HG03060 (cell line): ENCODE measurements around the gene GALK1.

ENCODE experiments used
- ATAC-seq: cut with Tn5 transposase; IDR thresholded peaks from one replicate; pipeline ENCODE4 v1.9.1; 2021; ENCODE audit warnings: low read depth, moderate number of reproducible peaks; ENCODE audit not compliant: unreplicated experiment

The GALK1 gene

DNA sequence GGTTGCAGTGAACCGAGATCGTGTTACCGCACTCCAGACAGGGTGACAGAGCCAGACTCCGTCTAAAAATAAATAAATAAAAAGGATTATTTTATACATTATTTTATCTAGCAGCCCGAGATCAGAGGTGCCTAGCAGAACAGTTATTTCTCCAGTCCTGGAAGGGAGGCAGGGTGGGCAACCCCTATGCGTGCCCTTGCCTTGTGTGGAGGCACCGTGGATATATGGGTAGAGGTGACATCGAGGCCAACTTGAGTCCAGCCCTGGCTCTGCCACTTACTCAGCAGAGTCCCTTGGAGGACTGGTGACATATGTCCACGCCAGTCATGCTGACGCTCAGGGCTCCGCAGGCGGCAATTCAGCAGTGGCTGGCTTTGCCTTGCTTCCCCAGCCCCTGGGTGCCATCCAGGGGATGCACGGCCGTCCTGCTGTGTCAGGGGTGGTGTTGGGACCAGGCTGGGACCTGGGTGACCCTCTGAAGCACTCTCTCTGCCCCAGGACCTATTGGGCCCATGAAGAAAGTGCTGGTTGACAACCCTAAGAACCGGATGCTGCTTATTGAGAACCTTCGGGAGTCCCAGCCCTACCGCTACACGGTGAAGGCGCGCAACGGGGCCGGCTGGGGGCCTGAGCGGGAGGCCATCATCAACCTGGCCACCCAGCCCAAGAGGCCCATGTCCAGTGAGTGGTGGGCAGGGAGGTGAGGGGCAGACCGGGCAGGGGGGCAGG lies 13.2 kb downstream of the GALK1 start:
- no peak for ATAC-seq

DNA sequence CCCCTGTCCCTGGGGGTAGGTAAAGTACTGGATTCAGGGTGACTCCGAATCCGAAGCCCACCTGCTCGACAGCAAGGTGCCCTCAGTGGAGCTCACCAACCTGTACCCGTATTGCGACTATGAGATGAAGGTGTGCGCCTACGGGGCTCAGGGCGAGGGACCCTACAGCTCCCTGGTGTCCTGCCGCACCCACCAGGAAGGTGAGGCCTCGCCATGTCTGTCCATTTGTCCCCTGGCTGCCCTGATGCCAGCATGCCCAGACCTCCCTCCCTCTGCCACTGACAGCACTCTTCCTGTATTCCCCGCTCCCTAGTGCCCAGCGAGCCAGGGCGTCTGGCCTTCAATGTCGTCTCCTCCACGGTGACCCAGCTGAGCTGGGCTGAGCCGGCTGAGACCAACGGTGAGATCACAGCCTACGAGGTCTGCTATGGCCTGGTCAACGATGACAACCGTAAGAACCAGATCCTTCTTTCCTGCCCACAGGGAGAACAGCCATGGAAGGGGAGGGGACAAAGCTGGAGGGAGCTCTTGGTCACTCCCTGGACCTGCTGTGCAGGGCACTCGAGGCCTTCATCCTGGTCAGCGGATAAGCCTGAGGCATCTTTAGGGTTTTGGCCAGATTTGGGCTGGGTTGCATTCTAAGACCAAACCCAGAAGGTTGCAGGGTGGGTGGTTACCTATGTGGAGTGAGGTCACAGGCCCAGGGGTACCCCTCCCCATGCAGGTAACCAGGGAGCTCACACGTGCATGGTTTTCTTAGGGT lies 14.2 kb downstream of the GALK1 start:
- ATAC-seq: no peak

DNA sequence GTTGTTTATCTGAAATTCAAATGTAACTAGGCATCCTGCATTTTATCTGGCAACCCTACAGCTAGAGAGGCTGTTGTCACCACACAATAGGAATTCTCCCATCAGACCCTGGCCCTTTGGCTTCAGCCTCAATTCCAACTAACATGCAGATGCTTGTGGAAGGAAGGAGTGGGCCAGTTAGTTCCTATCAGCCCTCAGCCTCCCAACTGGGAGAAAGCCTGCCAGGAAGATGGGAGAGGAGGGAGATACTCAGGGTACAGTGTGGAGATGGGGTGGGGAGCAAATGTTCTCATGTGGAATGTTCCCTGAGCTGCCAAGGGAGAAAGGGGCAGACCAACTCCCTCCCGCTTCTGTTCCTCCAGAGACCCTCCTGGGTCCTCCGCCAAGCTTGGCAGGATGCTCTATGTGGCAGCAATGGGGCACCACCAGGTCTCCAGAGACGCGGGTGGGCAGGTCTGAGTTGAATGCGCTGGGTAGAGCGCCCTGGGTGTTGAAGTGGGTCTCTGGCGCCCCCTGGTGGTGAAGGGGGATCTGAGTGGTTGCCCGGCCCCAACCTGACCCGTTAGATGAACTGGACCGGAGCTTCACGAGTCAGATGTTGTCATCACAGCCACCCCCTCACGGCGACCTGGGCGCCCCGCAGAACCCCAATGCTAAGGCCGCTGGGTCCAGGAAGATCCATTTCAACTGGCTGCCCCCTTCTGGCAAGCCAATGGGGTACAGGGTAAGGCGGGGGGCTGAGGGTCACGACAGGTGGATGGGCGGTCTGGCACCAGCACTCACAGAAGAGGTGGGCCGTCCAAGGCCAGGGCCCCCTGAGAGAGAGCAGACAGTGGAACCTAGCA lies 15.2 kb downstream of the GALK1 start:
- no peak for ATAC-seq

DNA sequence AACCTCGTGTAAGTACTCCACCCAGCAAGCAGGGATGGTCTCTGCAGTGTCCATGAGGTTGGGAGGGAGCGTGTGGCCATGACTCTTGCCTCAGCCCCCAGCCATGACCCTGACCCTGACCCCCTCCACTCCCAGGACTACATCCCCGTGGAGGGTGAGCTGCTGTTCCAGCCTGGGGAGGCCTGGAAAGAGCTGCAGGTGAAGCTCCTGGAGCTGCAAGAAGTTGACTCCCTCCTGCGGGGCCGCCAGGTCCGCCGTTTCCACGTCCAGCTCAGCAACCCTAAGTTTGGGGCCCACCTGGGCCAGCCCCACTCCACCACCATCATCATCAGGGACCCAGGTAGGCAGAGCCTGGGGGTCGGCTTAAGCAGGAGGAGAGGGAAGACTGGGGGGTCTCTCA lies 16.3 kb downstream of the GALK1 start:
- no peak for ATAC-seq

DNA sequence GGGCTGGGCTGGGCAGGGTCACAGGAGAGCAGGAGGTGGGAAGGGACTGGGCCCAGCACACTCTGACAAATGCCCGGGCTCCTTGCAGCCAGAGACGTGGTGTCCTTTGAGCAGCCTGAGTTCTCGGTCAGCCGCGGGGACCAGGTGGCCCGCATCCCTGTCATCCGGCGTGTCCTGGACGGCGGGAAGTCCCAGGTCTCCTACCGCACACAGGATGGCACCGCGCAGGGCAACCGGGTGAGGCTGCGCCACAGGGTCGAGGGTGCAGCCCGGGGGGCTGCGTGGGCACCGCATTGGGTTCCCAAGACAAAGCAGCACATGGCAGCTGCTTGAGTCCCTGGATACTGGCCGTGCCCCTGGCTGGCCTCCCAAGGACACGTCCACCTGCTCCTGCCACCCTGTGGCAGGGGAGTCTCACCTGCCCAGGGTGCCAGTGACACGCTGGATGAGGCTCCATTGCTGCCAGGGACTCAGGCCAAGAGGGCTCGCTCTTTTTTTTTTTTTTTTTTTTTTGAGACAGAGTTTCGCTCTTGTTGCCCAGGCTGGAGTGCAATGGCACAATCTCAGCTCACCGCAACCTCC lies 21.3 kb downstream of the GALK1 start:
- ATAC-seq: no peak

DNA sequence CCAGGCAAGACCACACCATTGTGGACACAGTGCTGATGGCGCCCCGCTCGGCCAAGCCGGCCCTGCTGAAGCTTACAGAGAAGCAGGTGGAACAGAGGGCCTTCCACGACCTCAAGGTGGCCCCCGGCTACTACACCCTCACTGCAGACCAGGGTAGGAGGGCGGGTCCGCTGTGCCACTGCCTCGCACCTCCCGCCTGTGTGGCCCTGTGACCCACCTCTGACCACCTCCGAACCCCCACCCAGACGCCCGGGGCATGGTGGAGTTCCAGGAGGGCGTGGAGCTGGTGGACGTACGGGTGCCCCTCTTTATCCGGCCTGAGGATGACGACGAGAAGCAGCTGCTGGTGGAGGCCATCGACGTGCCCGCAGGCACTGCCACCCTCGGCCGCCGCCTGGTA lies 22.7 kb downstream of the GALK1 start:
- no peak for ATAC-seq

DNA sequence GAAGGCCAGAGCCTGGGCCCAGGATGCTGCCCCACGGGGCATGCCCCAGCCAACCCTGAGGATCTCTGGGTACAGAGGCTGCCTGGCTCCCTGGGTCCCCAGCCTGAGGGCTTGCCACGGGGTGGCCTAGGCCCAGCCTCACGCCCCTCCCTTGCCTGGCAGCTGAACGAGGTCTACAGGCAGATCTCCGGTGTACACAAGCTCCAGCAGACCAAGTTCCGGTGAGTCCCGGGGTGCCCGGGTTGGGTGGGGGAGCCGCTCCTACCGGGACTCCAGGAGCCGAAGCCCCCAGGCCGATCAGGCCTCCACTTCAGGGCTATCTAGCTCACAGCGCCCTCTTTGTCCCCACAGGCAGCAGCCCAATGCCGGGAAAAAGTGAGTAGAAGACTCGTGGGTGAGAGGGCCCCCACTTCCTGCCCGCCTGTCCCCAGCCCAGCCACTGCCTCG lies 24.3 kb downstream of the GALK1 start:
- no peak for ATAC-seq

DNA sequence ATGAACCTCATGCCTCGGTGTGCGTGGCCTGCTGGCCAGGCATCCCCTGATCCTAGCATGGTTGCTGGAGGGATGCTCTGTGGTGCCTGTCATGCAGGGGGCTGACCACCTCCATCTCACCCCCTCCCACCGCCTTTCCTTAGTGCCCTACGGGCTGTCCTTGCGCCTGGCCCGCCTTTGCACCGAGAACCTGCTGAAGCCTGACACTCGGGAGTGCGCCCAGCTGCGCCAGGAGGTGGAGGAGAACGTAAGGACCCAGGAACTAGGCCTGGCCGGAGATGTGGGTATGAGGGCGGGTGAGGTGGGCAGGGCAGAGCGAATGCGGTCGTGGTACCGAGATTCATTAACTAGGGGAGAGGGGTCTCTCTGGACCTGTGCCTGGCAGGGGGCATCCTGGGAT lies 24.8 kb downstream of the GALK1 start:
- ATAC-seq: no peak

DNA sequence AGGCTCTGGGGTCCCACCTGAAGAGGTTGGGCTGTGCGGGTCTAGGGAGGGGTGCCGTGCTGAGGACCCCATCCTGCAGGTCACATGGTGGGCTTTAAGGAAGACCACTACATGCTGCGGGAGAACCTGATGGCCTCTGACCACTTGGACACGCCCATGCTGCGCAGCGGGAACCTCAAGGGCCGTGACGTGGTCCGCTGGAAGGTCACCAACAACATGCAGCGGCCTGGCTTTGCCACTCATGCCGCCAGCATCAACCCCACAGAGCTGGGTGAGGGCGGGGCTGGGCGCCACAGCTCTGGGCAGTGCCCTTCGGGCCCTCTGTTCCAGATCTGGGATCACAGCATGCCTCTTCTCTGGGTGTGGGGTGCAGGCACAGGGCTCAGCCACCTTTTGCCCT lies 25.2 kb downstream of the GALK1 start:
- no peak for ATAC-seq

DNA sequence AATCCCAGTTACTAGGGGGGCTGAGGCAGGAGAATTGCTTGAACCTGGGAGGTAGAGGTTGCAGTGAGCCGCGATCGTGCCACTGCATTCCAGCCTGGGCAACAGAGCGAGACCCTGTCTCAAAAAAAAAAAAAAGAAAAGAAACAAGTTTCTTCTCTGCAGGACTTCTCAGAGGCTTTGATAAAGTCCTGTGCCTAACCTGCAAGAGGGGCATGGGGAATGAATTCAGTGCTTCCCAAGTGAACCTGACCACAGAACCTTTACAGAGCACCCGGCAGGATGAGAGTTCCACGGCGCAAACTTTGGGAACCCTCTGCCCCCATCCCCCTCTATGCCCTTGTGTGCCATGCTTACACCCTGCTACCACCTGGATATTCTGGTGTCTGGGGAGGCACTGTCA lies 25.8 kb downstream of the GALK1 start:
- ATAC-seq: no peak

DNA sequence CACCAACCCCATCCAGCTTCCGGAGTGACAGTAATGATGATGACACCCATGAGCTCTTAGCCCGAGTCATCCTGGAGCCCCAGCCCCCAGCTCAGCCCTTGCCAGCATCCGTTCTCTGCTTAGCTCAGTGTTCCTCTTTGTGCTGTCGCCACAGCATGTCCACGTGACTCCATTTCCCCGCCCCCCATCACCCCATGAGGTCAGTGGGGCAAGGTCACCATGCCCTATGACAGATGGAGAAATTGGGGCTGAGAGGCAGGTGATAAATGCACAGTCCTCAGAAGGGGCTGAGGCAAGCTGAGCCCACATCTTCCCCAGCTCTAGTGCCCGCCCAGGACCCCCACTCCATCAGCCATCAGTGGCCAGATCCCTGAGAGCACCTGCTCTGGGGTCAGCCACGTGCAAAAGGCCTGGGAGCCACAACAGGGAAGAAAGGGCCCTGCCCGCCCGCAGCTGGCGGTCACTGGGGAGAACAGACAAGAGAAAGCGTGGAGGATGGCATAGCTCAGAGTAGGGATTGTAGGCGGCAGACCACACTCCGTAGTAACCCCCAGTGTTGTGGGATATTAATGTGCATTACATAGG lies 26.7 kb downstream of the GALK1 start:
- ATAC-seq: no peak

DNA sequence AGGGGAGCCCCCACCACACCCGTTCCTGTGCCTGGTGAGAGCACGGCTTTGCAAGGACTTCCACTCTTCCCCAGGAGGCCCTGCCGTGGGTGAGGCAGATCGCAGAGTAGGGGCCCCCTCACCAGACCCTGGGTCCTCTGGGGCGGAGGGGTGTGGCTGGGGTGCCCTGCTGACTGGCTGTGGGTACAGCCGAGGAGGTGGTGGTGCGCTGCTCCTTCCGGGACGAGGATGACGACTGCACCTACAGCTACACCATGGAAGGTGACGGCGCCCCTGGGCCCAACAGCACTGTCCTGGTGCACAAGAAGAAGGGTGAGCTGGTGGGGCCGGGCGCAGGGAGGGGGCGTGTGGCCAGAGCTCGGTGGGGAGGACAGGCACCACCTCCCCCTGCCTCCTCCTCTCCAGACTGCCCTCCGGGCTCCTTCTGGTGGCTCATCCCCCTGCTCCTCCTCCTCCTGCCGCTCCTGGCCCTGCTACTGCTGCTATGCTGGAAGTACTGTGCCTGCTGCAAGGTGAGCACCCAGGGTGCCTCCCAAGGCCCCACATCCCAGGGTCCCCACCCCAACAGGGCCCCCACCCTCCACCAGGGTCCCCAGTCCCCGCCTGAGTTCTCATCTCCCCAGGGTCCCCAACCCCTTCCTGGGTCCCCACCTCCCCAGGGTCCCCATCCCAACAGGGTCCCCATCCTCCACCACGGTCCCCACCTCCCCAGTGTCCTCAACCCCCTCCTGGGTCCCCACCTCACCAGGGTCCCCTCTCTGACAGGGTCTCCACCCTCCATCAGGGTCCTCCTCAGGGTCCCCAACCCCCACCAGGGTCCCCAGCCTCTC lies 27.6 kb downstream of the GALK1 start:
- no peak for ATAC-seq

DNA sequence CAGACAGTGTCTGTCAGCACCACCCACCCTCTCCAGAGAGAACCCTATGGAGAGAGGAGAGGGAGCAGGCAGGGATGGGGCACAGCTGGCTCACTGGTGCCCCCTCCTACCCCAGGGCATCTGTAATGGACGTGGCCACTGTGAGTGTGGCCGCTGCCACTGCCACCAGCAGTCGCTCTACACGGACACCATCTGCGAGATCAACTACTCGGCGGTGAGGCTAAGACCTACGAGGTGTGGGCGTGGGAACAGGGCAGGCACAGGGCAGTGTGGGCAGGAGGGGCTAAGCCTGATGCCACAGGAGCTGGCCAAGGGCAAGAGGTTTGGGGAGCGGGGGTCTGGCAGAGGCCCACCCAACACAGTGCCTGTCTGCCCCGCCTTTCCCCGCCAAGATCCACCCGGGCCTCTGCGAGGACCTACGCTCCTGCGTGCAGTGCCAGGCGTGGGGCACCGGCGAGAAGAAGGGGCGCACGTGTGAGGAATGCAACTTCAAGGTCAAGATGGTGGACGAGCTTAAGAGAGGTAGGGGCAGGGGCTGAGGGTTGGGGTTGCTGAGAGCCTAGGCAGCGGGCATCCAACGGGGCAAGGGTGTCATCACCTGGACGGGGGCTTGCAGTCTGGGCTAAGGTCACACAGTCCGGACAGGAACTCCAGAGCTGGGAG lies 28.7 kb downstream of the GALK1 start:
- ATAC-seq: no peak

DNA sequence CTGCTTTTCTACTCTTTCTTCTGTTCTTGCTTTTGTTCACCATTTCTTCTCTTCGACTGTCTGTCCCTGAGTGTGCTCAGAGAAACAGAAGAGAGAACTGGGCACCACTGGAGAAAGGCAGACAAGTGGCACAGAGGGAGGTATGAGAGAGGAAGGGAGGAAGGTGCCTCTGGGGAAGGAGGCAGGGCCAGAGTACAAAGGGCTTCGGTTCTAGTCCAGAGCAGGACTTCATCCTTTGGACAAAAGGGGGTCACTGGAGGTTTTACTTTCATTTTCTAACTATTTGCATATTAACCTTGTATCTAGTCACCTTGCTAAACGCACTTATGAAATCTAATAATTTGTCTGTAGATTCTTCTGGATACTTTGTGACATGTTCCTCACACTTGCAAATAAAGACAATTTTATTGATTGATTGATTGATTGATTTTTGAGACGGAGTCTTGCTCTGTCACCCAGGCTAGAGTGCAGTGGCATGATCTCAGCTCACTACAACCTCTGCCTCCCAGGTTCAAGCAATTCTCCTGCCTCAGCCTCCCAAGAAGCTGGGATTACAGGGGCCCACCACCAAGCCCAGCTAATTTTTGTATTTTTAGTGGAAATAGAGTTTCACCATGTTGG lies 30.2 kb downstream of the GALK1 start:
- ATAC-seq: no peak

DNA sequence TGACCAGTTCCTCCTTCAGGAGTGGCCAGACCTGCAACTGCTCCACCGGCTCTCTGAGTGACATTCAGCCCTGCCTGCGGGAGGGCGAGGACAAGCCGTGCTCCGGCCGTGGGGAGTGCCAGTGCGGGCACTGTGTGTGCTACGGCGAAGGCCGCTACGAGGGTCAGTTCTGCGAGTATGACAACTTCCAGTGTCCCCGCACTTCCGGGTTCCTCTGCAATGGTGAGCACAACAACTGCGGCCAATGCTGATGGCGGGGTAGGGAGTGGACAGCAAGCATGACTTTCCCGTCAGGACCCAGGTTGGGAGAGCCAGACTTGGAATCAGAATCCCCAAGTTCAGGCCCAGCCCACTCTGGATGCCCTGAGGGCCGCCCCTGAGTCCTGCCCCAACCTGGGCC lies 31.5 kb downstream of the GALK1 start:
- no peak for ATAC-seq

DNA sequence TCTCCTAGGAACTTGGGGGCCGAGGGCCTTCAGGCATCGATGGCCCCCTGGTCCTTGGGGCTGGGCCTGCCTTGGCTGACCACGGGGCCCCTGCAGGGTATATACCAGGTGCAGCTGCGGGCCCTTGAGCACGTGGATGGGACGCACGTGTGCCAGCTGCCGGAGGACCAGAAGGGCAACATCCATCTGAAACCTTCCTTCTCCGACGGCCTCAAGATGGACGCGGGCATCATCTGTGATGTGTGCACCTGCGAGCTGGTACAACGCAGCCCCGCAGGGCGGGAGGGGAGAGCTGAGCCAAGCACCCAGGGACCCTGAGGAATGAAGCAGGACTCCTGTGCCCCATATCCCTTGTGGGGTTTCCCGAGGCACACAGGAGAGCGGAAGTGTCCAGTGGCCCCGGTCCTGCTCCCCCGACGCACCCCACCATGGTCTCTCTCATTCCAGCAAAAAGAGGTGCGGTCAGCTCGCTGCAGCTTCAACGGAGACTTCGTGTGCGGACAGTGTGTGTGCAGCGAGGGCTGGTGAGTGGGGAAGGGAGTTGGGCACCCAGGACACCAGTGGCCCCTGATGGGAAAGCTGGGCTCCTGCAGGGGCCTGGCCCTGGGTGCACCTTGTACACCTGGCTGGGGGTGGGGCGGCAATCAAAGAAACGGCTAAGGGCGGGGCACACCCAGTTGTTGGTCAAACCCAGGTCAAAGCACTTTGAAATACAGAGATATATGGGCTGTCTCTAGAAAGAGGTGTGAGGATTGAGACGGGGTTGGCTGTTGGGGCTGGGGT lies 33.1 kb downstream of the GALK1 start:
- no peak for ATAC-seq

DNA sequence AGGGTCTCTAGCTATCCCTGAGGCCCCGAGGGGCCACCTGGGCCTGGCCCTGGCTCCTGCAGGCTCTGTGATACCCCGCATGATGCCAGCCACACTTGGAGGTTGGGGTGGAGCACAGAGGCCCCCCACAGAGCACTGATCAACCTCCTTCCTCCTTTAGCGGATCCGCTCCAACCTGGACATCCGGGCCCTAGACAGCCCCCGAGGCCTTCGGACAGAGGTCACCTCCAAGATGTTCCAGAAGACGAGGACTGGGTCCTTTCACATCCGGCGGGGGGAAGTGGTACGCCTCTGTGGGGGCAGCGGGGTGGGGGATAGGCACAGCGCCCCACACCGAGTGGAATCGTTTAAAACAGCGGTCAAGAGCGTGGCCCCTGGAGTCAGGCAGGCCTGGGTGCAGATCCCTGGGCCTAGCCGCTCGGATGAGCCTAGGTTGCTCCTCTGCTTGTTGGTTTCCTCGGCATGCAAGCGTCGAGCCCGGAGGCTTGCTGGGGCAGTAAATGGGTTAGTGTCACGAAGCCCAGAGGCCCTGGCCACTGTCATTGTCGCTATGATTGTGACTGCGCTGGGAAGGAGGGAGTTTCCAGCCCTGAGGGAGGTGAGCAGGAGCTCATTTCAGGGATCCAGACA lies 33.8 kb downstream of the GALK1 start:
- no peak for ATAC-seq

DNA sequence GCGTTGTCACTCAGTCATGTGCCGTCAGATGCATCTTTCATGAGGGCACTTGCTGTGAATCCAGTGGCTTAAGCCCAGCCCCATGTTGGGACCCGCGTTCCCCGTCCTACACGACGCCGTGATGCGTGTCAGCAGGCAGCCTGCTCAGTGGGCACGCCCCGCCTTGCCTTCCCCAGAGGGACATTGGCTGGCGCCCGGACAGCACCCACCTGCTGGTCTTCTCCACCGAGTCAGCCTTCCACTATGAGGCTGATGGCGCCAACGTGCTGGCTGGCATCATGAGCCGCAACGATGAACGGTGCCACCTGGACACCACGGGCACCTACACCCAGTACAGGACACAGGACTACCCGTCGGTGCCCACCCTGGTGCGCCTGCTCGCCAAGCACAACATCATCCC lies 34.9 kb downstream of the GALK1 start:
- no peak for ATAC-seq
